H1 (cell line): ENCODE measurements around the gene PPP1CC. TPM values are rescaled to one million over a fixed set of nuclear protein-coding genes. Genes with fewer than 3 reads are reported as not detected.

ENCODE experiments used
- JUN ChIP-seq: IDR thresholded peaks from 2 replicates; pipeline ENCODE4 v1.6.1; 2011; ENCODE audit warnings: low read depth, mild to moderate bottlenecking, improper control_type of control experiment, low read length
- polyA plus RNA-seq, 7 experiments: library from polyadenylated mRNA; depleted of rRNA in 3 of 7; stranded (reverse) in 5 of 7; unstranded in 2 of 7; fragments of >200 nt in 5 of 7; fragments of 200-250 nt in 2 of 7; gene quantifications; 1 replicate in 5 of 7; 2 replicates in 1 of 7; 4 replicates in 1 of 7; pipeline versions ENCODE4 v1.2.1 to v1.2.3, GENCODE V29; 2011 to 2013; ENCODE audit warnings: missing spikeins in 2 of 7, mixed read lengths in 2 of 7
- total RNA-seq: library from RNA; stranded (reverse); fragmentation: NEBNext Ultra II Directional; extraction: Animal tissue kit (Norgen Biotek cat#: 25700); gene quantifications from 2 replicates; pipeline ENCODE4 v1.2.1, GENCODE V29; 2021
- TF ChIP-seq, protein P1 (sequence below), 3 experiments: IDR thresholded peaks; 1 replicate in 2 of 3; 2 replicates in 1 of 3; pipeline versions ENCODE4 v1.5.1 to v1.6.1; 2011; ENCODE audit warnings: low read length in 3 of 3, mild to moderate bottlenecking in 3 of 3, inconsistent platforms in 2 of 3, low read depth in 1 of 3, moderate library complexity in 1 of 3; ENCODE audit not compliant: insufficient read depth in 1 of 3; ENCODE audit errors: control extremely low read depth in 1 of 3

Gene PPP1CC
- total and polyA plus RNA-seq, 2 of the 8 experiments (the other 6 are each of a cell fraction or from before 2014, with no cell fraction given), result 193 to 350 TPM

DNA sequence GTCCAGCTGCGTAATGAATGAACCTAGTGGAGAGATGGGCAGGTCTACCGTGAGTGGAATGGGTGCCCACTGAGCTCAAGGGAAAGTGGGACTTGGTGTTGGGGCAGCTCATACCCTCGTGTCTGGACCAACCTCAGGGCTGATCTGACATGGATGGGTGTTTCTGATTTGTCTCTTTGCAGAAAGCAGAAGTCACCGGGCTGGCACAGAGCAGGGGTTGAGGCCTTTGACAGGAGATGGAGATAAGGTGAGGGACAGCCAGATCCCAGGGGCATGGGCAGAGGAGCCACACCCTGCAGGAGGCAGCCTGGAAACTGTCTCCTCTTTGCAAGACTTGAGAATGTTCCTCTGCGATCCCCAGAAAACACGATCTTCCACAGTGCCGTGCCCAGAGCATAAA is 20.9 kb upstream of the PPP1CC start (continued):
- TF ChIP-seq JUN, result no peak
- TF ChIP-seq, protein P1, sequence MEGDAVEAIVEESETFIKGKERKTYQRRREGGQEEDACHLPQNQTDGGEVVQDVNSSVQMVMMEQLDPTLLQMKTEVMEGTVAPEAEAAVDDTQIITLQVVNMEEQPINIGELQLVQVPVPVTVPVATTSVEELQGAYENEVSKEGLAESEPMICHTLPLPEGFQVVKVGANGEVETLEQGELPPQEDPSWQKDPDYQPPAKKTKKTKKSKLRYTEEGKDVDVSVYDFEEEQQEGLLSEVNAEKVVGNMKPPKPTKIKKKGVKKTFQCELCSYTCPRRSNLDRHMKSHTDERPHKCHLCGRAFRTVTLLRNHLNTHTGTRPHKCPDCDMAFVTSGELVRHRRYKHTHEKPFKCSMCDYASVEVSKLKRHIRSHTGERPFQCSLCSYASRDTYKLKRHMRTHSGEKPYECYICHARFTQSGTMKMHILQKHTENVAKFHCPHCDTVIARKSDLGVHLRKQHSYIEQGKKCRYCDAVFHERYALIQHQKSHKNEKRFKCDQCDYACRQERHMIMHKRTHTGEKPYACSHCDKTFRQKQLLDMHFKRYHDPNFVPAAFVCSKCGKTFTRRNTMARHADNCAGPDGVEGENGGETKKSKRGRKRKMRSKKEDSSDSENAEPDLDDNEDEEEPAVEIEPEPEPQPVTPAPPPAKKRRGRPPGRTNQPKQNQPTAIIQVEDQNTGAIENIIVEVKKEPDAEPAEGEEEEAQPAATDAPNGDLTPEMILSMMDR (IDR thresholded peaks at IDR 0.05; ENCODE audit: control extremely low read depth in 1 of 3, insufficient read depth in 1 of 3, low read depth in 1 of 3, low read length in 3 of 3), result no peak
